Psoas muscle (tissue), 8 donors: Measurements from ENCODE around the gene HUNK. TPM values are rescaled to one million over a fixed set of nuclear protein-coding genes. Genes with fewer than 3 reads are reported as not detected.

Experiments
- ATAC-seq, 4 donors: fragments of 200-7000 bp; cut with Tn5 transposase; one replicate each; pipeline ENCODE4 v1.9.1; 2020; ENCODE audit warnings: moderate library complexity in 3 of 4, mild to moderate bottlenecking in 2 of 4
- DNase-seq, 2 donors: peaks; one replicate each; pipeline ENCODE4 v3.0.0-alpha.2; 2020
- H3K27ac ChIP-seq: fragments of 200-600 bp; one replicate; pipeline ENCODE4 v1.8.0; 2022
- H3K27me3 ChIP-seq, 3 donors: fragments of 200-600 bp in 1 of 3; one replicate each; pipeline versions ENCODE4 v1.6.1 to v1.8.0; 2013 to 2022; ENCODE audit warnings: low read length in 2 of 3, mild to moderate bottlenecking in 2 of 3, moderate library complexity in 1 of 3; ENCODE audit not compliant: insufficient read depth in 3 of 3
- H3K36me3 ChIP-seq, 2 donors: fragments of 200-600 bp in 1 of 2; one replicate each; pipeline versions ENCODE4 v1.6.1 to v1.8.0; 2013 to 2022; ENCODE audit warnings: low read depth in 1 of 2, mild to moderate bottlenecking in 1 of 2, moderate library complexity in 1 of 2; ENCODE audit not compliant: insufficient read depth in 1 of 2
- H3K4me1 ChIP-seq: fragments of 200-600 bp; one replicate; pipeline ENCODE4 v1.8.0; 2022
- H3K4me3 ChIP-seq: fragments of 200-600 bp; one replicate; pipeline ENCODE4 v1.8.0; 2022; ENCODE audit warnings: mild to moderate bottlenecking
- H3K9me3 ChIP-seq: fragments of 200-600 bp; one replicate; pipeline ENCODE4 v1.8.0; 2022
- WGBS, 3 donors: extraction: QIAGEN DNeasy Blood & Tissue Kit; methylation state at CpG; one replicate each; pipeline versions ENCODE4 v1.1.6 to v1.1.7; 2013; 5-methylcytosine and 5-hydroxymethylcytosine counted together
- intact Hi-C, 2 donors: fragments of 100-400 bp; cut with DNase I; formaldehyde crosslinking; loops; one replicate each; pipeline versions ENCODE4 v1.11.0 to v1.14.2; 2022
- polyA plus RNA-seq, 3 donors: library from polyadenylated mRNA; stranded (reverse); fragments of 200-250 nt; gene quantifications; one replicate each; pipeline ENCODE4 v1.2.3, GENCODE V29; 2013
- total RNA-seq, 4 donors: library from RNA; stranded (reverse); fragmentation: NEBNext Ultra II Directional in 2 of 4; extraction: Animal tissue kit (Norgen Biotek cat#: 25700) in 2 of 4; gene quantifications; one replicate each; pipeline versions ENCODE4 v1.2.1 to v1.2.4, GENCODE V29; 2021 to 2023
- TF ChIP-seq, protein P1 (sequence below): fragments of 200-600 bp; IDR thresholded peaks from one replicate; pipeline ENCODE4 v1.8.0; 2022; ENCODE audit warnings: antibody characterized with exemption
- donor health status: healthy with polysubstance abuse.
- donor health status: DM: no; HTN: no; CAD: no; lungs with moderate emphysema.
- donor health status: Bipolar disorder and iron deficiency.
- donor health status: healthy.
- donor health status: DM: yes; HTN: yes; CAD: no.
- donor health status: DM: no; HTN: no; CAD: no.
- donor health status: DM: no; HTN: no; CAD: no.
- donor health status: DM: yes; HTN: yes; CAD: no.

The HUNK gene
- total and polyA plus RNA-seq, 7 donors, result 0.03 to 0.54 (median 0.10) TPM

DNA sequence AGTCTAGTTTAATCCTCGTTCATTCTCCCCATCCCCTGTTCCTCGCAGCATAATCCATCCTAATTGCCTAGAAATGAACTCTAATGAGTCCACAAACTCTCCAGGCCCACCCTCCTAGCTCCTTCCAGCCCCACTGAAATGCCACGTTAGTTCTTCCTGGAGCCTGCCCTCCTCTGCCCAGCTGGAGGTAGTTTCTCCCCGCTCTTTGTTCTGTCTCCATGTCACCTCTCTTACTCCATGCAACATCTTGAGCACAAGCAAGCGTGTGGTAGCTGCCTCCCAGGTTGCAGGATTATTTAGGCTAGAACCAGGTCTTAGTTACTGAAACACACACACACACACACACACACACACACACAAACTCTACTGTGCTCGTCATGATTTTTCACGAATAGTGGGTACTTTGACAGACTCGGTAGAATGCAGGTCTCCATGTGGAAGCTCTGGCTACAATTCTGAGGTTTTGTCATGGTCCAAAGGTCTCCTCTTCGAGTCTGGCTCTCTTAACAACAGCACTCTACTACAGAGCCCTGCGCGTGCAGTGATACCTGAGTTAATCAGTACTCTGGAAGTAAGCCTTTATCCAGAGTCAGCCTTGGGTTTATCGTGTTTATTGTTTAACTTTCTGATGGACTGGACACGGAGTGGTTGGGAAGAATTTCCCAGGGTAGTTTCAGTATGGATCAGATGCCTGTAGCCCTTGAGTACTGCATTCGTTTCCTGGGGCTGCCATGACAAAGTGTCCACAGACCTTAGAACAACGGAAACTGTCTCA is 27.5 kb downstream of the HUNK start:
- Histone ChIP-seq H3K4me3 (no peak overlapping the region), H3K4me1 (no peaks in the 10 kb centered on the region), H3K27ac (no peak overlapping the region), H3K27me3 (no peaks in the 10 kb centered on the region), H3K9me3 (no peaks in the 10 kb centered on the region), H3K36me3 (no peaks in the 10 kb centered on the region)
- TF ChIP-seq, protein P1, sequence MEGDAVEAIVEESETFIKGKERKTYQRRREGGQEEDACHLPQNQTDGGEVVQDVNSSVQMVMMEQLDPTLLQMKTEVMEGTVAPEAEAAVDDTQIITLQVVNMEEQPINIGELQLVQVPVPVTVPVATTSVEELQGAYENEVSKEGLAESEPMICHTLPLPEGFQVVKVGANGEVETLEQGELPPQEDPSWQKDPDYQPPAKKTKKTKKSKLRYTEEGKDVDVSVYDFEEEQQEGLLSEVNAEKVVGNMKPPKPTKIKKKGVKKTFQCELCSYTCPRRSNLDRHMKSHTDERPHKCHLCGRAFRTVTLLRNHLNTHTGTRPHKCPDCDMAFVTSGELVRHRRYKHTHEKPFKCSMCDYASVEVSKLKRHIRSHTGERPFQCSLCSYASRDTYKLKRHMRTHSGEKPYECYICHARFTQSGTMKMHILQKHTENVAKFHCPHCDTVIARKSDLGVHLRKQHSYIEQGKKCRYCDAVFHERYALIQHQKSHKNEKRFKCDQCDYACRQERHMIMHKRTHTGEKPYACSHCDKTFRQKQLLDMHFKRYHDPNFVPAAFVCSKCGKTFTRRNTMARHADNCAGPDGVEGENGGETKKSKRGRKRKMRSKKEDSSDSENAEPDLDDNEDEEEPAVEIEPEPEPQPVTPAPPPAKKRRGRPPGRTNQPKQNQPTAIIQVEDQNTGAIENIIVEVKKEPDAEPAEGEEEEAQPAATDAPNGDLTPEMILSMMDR, result no peak
- ATAC-seq (no peak), DNase-seq (no peak)
- intact Hi-C loops, result no loop called here
- WGBS, 3 donors, result 94 to 96% (median 94%) methylated on average over 15 of the region's 15 CpGs

- WGBS, 3 donors, result 88 to 100% (median 95%) methylated on average over 2 of the region's 2 CpGs
- ATAC-seq (no peak), DNase-seq (no peak)
- Histone ChIP-seq H3K4me3 (no peak overlapping the region), H3K36me3 (no peaks in the 10 kb centered on the region), H3K27ac (no peak overlapping the region), H3K9me3 (no peaks in the 10 kb centered on the region), H3K4me1 (no peaks in the 10 kb centered on the region), H3K27me3 (no peaks in the 10 kb centered on the region)
- intact Hi-C loops, result no loop called here
- TF ChIP-seq, protein P1, result no peak
Observed at GRCh38 chr21:31901315-31901714, 28.5 kb downstream of the HUNK start.

GRCh38 chr21:31902438-31902837 is 29.6 kb downstream of the HUNK start:
- no peak for DNase-seq
- WGBS, 3 donors, result 93 to 98% (median 94%) methylated on average over 6 of the region's 6 CpGs
- TF ChIP-seq, protein P1, result no peak
- H3K9me3 ChIP-seq, result no peaks in the 10 kb centered on the region
- no peak overlapping the region for H3K4me3 ChIP-seq
- intact Hi-C loops, result no loop called here
- no peak for ATAC-seq
- H3K36me3 ChIP-seq, result no peaks in the 10 kb centered on the region
- H3K27me3 ChIP-seq, result no peaks in the 10 kb centered on the region
- no peaks in the 10 kb centered on the region for H3K4me1 ChIP-seq
- H3K27ac ChIP-seq, result no peak overlapping the region

GRCh38 chr21:31903896-31904295 is 31.1 kb downstream of the HUNK start:
- Histone ChIP-seq H3K9me3 (no peaks in the 10 kb centered on the region), H3K4me1 (no peaks in the 10 kb centered on the region), H3K27ac (no peak overlapping the region), H3K27me3 (peaks cover 0 to 5% (median 4%) of the 10 kb centered on the region in 3 donors), H3K36me3 (no peaks in the 10 kb centered on the region), H3K4me3 (no peak overlapping the region)
- TF ChIP-seq, protein P1, result no peak
- no peak for DNase-seq
- 89 to 91% (median 90%) methylated on average over 3 of the region's 3 CpGs for WGBS, 3 donors
- intact Hi-C loops, result no loop called here
- ATAC-seq, result no peak
